Epithelial cell of esophagus (primary cell): Measurements from ENCODE around the gene CEP72.

Experiments
- DNase-seq: peaks from one replicate; pipeline ENCODE4 v3.0.0; 2010; ENCODE audit warnings: low read depth
- H3K4me3 ChIP-seq: 2 replicates; pipeline ENCODE4 v1.5.1; 2011; ENCODE audit warnings: mild to moderate bottlenecking, low read length, control low read depth
- CTCF ChIP-seq: IDR thresholded peaks from 2 replicates; pipeline ENCODE4 v1.5.1; 2011; ENCODE audit warnings: low read depth, mild to moderate bottlenecking, low read length, control low read depth, inconsistent platforms; ENCODE audit not compliant: insufficient read depth; ENCODE audit errors: missing control alignments

The CEP72 gene

DNA sequence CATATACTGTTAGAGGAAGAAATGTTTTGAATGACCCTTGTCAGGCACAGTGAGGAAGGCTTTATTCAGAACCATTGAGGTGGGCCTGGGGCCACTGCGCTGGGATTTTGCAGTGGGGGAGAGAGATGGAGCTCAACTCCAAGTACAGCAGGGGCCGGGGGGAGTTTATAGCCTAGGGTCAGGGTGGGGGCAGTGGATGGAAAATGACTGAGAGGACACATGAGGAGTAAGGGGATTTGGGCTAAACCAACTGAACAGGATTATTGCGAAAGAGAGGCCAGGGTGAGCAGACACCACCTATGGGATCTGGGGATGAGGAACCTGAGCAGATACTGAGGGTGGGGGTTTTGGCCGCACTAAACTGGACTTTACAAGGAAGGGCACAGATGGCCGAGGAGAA is 6.3 kb downstream of the CEP72 start:
- no peak for DNase-seq
- no peak for TF ChIP-seq CTCF
- no peak overlapping the region for H3K4me3 ChIP-seq

DNA sequence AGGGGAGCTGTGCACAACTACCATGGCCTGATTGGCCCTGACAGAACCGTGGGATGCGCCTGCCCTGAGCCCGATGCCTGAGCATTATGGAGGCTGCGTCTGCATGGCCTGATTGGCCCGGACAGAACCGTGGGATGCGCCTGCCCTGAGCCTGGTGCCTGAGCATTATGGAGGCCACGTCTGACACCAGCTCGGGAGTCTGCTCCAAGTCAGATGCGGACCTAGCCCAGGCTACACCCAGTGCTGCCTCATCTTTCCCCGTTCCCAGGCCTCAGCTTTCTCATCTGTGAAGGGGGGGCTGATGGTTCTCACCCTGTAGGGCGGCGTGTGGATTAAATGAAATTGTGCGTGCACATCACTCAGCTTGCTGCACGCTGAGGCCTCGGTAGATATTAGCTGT is 7.3 kb downstream of the CEP72 start:
- TF ChIP-seq CTCF, result no peak
- H3K4me3 ChIP-seq, result no peak overlapping the region
- no peak for DNase-seq

DNA sequence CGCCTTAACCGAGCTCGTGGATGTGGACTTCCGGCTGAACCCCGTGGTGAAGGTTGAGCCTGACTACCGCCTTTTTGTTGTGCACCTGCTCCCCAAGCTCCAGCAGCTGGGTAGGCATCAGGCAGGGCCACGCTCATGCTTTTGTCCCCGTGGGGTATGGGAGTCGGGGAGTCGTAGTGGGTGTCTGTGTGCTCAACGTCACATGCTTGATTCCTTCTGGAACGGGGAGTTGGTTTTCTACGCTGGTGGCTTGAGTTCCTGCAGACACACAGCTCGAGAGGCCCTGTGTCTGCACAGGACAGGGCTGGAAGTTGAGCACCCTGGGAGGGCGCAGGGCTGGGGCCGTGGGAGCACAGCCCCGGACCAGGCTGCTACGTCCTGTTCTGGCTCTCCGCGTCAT is 8.0 kb downstream of the CEP72 start:
- no peak overlapping the region for H3K4me3 ChIP-seq
- DNase-seq, result no peak
- no peak for TF ChIP-seq CTCF

DNA sequence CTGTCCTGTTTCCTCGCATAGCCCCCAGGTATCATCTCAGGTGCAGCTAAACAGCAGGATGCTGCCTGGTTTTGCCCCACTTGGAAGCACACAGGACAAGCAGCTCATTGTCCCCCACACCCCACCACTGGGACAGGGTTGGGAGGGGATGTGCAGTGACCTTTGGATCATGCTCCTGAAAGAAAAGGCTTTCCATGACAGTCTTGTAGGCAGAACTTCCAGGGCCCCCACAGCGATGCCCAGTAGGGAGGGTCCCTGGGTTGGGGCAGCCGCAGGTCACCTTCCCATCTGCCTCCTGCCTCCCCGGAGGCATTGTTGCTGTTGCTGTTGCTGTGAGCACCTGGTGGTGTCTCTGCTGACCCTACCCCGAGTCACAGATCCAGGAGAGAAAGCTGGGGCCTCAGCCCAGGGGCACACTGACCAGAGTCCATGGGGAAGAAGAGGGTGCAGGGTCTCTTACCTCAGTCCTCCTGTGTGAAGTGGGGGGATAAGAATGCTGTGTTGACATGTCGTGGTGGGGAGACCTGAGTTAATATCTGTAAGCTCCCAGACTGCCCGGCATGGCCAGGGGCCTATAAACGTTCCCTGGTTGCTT is 8.5 kb downstream of the CEP72 start:
- H3K4me3 ChIP-seq, result no peak overlapping the region
- TF ChIP-seq CTCF, result no peak
- DNase-seq, result no peak

DNA sequence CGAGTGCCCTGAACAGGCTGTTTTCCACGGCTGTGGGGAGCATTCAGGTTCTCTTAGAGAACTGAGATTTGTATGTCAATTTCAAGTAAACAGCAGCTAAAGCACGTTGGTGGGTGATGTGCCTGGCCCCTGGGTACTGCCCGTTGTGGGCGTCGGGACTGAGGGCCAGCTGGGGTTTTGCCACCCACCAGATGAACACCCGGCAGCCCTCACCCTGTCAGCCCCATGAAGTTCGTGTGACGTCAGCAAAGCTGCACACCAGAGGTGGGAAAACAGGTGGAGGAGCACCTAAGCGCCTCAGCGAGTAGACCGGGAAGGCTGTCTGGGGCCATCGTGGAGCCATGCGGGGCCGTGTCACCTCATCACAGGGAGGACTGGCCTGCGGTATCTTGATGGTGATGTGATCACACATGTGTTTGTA is 9.2 kb downstream of the CEP72 start:
- no peak overlapping the region for H3K4me3 ChIP-seq
- TF ChIP-seq CTCF, result no peak
- DNase-seq, result no peak

GRCh38 chr5:622359-622758 is 10.2 kb downstream of the CEP72 start:
- no peak overlapping the region for H3K4me3 ChIP-seq
- DNase-seq, result no peak
- TF ChIP-seq CTCF, result no peak

DNA sequence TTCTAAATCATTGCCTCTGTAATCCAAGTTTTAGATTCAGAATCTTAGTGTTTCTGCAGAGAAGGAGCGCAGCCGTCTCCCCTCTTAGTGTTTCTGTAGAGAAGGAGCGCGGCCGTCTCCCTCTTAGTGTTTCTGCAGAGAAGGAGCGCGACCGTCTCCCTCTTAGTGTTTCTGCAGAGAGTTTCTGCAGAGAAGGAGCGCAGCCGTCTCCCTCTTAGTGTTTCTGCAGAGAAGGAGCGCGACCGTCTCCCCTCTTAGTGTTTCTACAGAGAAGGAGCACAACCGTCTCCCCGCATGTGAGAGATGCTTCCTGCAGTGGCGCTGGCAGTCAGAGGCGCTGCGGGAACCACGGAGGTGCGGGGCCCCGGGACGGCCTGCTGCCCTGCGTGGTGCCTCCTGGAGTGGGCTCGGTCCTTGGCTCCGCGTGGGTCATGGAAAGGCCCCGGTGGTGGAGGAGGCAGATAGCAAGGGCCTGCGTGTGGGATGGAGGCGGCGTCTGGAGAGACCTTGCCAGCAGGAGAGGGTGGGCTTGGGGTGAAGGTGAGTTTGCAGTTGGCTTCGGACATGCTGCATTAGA is 10.9 kb downstream of the CEP72 start:
- no peak for DNase-seq
- H3K4me3 ChIP-seq, result no peak overlapping the region
- no peak for TF ChIP-seq CTCF
